HG02623 (cell line): Measurements from ENCODE around the gene ANKRD40.
"Not testable (repeated sequence)": the region's sequence is repeated elsewhere in the genome, so short reads cannot be mapped to it uniquely, and the experiment has no call there.

Source experiments
- ATAC-seq: cut with Tn5 transposase; IDR thresholded peaks from one replicate; pipeline ENCODE4 v1.9.1; 2021; ENCODE audit warnings: moderate library complexity; ENCODE audit not compliant: unreplicated experiment

Gene ANKRD40

GRCh38 chr17:50687200-50688066, 20.3 kb downstream of the ANKRD40 start:
- ATAC-seq, result no peak

GRCh38 chr17:50686494-50687199, 21.1 kb downstream of the ANKRD40 start:
- no peak for ATAC-seq

GRCh38 chr17:50685691-50686493, 21.8 kb downstream of the ANKRD40 start:
- ATAC-seq, result no peak

GRCh38 chr17:50685334-50685665, 22.4 kb downstream of the ANKRD40 start:
- ATAC-seq, result no peak

- no peak for ATAC-seq
Observed at GRCh38 chr17:50684612-50685333, 22.9 kb downstream of the ANKRD40 start.

- no peak for ATAC-seq
Observed at GRCh38 chr17:50684288-50684611, 23.5 kb downstream of the ANKRD40 start.

GRCh38 chr17:50683434-50684287, 24.1 kb downstream of the ANKRD40 start:
- no peak for ATAC-seq

GRCh38 chr17:50682938-50683337, 24.8 kb downstream of the ANKRD40 start:
- no peak for ATAC-seq

GRCh38 chr17:50682441-50682840, 25.3 kb downstream of the ANKRD40 start:
- ATAC-seq, result no peak

GRCh38 chr17:50681263-50682200, 26.2 kb downstream of the ANKRD40 start:
- ATAC-seq, result no peak

- not testable (repeated sequence) for ATAC-seq
Observed at GRCh38 chr17:50680543-50681262, 27.0 kb downstream of the ANKRD40 start.

- ATAC-seq, result no peak
Observed at GRCh38 chr17:50680126-50680525, 27.6 kb downstream of the ANKRD40 start.

- no peak for ATAC-seq
Observed at GRCh38 chr17:50679008-50679544, 28.6 kb downstream of the ANKRD40 start.

GRCh38 chr17:50677851-50678375, 29.8 kb downstream of the ANKRD40 start:
- no peak for ATAC-seq

- no peak for ATAC-seq
Observed at GRCh38 chr17:50676065-50676975, 31.4 kb downstream of the ANKRD40 start.

GRCh38 chr17:50675627-50676026, 32.1 kb downstream of the ANKRD40 start:
- no peak for ATAC-seq

- no peak for ATAC-seq
Observed at GRCh38 chr17:50675190-50675589, 32.5 kb downstream of the ANKRD40 start.
